Posterior cingulate gyrus (tissue), 11 donors: ENCODE data around the gene FTH1.
"Not testable (repeated sequence)": the region's sequence is repeated elsewhere in the genome, so short reads cannot be mapped to it uniquely, and the experiment has no call there.

Experiments used
- DNase-seq, 10 donors: peaks; one replicate each; pipeline versions ENCODE4 v3.0.0 to v3.0.0-alpha.2; 2020 to 2021; ENCODE audit warnings: mixed read lengths in 3 of 10
- intact Hi-C: fragments of 100-400 bp; cut with DNase I; formaldehyde crosslinking; loops from one replicate; pipeline ENCODE4 v1.15.1; 2023

The FTH1 gene

DNA sequence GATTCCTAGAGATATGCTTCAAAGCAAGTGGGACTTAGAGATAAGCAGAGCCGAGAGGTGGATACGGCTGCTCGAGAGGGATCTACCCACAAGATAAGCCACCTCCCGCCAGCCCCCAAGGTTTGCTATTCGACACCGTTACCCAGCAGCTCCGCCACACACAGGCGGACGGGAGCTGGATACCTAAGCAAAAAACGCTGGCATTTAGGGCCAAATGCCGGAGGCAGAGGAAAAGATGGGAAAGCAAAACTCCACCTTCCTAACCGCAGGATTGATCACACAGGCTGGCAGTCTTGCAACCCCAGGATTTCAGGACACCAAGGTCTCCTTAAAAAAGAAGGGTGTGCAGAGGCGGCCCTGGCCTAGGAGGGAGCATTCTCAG, 709 bp downstream of the FTH1 start:
- DNase-seq, result peak in 2 of 10 donors; percentile 64 to 77
- intact Hi-C loops, result loop anchor here (2.0 kb wide), 1 partner anchor 18 kb away; no protein-coding TSS in a partner anchor

DNA sequence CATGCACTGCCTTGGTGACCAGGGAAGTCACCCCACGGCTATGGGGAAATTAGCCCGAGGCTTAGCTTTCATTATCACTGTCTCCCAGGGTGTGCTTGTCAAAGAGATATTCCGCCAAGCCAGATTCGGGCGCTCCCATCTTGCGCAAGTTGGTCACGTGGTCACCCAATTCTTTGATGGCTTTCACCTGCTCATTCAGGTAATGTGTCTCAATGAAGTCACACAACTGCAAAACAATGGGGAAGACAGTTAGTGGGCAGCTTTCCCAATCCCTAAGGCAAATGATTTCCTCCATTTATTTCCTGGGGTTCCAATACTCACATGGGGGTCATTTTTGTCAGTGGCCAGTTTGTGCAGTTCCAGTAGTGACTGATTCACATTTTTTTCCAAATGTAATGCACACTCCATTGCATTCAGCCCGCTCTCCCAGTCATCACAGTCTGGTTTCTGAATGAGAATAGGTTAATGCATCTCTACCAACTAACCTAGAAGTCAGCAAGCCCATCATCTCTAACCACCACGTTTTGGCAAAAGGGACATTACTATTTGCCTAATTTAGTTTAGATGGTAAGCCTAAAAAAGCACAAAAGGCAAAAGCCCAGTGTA, 2.7 kb downstream of the FTH1 start:
- DNase-seq, result peak in 2 of 10 donors; percentile 59 to 75
- intact Hi-C loops, result not testable (repeated sequence)

DNA sequence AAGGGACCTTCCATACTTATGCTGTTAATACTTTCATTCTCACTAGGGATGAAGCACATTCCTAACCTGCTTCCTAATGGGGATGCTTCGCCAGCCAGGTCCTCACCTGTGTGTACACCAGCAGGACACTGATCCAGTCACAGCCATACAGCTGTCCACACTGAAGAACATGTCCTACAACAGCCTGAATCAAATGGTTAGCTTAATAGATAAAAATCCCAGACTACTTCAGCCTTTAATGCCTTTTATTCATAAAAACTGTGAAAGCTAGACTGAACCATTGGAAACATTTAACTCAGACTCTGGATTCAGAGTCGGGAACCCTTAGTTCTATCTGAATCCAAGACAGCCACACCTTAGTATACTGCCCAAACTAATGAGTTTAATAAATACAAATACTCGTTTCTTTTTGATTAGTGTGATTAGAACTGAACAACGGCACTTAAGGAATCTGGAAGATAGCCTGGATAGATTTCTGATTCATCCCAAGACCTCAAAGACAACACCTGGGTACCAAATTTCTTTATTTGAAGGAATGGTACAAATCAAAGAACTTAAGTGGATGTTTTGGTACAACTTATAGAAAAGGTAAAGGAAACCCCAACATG, 3.3 kb downstream of the FTH1 start:
- intact Hi-C loops, result no loop called here
- peak in 1 of 10 donors; percentile 66 for DNase-seq

DNA sequence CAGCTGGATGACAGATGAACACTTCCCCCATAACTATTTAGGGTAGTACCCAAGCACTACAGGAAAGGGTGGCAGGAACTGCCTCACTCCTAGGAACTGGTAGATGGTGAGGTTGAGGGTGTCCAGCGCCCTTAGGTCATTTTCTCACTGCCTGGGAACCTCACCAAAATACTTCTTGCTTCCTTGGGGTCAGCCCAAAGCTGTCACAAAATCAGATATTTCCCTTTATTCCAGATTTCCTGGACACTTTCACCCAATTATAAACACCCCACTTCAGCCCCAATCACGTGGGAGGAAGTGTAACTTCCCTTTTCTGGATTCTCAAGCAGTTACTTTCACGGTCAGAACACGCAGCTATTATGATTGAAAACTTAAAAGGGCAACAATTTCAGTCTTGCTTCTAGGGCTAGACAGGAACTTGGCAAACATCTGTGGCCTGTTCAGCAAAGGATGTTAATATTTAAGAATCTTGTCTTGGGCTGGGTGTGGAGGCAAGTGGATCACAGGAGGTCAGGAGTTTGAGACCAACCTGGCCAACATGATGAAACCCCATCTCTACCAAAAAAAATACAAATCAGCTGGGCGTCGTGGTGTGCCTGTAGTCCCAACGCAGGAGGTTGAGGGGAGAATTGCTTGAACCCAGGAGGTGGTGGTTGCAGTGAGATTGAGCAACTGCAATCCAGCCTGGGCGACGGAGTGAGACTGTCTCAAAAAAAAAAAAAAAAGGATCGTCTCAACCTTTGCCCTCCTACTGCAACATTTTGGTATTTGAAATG, 4.0 kb downstream of the FTH1 start:
- intact Hi-C loops, result no loop called here
- DNase-seq, result peak in 1 of 10 donors; percentile 28

DNA sequence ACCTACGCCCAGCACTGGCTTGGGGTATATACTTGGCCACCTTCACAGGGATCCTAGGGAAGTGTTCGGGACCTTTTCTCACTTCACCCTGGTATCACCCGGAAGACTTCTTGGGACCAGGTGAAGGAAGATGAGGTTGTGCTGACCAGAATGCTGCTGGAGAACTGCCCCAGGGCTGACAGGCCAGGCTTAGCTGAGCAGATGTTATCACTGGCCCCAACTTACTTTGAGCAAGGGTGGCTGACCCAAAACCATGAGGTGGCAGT, 4.5 kb downstream of the FTH1 start:
- DNase-seq, result peak in 1 of 10 donors; percentile 12
- intact Hi-C loops, result no loop called here

DNA sequence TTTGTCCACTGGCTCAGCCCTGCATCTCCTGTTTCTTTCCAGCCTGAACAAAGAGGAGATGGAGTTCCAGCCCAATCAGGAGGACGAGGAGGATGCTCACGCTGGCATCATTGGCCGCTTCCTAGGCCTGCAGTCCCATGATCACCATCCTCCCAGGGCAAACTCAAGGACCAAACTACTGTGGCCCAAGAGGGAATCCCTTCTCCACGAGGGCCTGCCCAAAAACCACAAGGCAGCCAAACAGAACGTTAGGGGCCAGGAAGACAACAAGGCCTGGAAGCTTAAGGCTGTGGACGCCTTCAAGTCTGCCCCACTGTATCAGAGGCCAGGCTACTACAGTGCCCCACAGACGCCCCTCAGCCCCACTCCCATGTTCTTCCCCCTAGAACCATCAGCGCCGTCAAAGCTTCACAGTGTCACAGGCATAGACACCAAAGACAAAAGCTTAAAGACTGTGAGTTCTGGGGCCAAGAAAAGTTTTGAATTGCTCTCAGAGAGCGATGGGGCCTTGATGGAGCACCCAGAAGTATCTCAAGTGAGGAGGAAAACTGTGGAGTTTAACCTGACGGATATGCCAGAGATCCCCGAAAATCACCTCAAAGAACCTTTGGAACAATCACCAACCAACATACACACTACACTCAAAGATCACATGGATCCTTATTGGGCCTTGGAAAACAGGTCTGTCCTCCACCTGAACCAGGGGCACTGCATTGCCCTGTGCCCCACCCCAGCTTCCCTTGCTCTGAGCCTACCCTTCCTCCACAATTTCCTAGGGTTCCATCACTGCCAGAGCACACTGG, 5.0 kb downstream of the FTH1 start:
- intact Hi-C loops, result no loop called here

DNA sequence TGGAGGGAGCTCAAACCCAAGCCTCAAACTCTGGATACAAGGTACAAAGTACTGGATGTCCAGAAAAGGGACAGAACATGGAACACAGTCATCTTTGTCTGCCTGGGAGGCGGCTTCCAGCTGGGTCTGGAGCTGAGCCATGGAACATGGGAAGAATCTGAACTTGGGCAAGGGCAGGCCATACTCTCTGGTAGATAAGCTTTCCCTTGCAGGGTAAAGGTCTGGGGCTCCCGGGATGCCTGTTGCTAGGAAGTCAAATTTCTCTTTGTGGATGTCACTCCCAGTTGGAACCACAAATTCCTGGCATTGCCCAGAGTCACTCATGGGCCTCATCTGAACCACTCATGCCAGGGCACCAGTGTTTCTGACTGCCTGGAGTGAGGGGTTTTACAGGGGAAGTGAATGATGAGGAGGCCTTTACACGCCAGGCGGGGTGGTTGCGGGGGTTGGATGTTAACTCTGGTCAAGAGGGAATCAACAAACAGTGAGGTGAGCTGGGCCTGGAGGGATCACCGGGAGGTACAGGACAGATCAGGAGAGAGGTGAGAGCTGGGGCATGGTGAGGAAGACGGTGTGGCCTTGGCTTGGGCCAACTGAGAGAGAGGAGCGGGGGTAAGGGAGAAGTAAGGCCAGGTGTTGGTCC, 5.7 kb downstream of the FTH1 start:
- intact Hi-C loops, result no loop called here
- peak in 8 of 10 donors; percentile 48 to 96 (median 71) for DNase-seq

More for the DNA sequence above, 5.0 kb downstream of the FTH1 start:
- DNase-seq, result peak in 2 of 10 donors; percentile 41 to 67

DNA sequence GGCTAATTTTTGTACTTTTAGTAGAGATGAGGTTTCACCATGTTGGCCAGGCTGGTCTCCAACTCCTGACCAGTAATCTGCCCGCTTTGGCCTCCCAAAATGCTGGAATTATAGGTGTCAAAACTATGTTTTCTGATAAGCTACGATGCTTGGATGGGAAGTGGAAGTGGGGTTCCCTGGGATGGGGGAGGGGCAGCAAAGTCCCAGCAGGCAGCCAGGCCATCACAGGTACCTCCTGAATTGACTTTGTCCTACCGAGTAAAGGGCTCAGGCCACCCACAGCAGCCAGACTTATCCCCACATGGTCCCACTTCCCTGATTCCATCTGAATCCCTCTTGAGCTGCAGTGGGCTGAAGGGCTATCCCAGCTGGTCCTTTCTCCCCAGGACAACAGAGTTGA, 6.9 kb downstream of the FTH1 start:
- DNase-seq, result peak in 1 of 10 donors; percentile 47
- intact Hi-C loops, result no loop called here

DNA sequence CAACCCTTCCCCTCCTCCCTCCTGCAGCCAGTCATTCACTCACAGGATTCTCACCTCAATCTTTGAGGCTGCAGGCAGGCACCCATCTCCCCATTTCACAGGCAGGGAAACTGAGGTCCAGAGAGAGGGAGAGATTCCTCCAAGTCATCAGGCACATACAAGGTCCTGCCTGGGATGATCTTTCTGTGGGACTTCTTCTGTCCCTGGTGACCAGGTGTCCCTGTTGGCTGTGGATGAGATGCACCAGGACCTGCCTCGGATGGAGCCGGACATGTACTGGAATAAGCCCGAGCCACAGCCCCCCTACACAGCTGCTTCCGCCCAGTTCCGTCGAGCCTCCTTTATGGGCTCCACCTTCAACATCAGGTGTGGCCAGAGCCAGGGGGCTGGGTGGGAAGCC, 7.8 kb downstream of the FTH1 start:
- intact Hi-C loops, result no loop called here
- peak in 1 of 10 donors; percentile 57 for DNase-seq

DNA sequence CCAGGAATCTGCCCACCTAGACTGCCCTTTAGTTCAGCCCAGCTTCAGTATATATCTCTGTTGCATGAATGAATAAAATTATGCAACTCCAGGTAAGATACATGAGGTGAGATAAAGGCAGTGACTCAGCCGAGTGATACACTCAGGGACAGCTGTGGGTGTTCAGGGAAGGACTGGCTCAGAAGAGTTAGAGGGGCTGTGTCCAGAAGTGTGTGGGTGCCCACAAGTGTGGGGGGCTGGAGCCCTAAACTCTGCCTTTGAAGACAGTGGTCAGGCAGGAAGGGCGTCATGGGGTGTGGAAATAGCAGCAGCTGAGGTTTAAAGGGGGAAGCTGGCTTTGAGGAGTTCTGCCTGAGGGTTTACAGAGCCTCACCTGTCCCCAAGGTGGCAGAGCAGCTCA, 8.3 kb downstream of the FTH1 start:
- intact Hi-C loops, result no loop called here
- no peak for DNase-seq

DNA sequence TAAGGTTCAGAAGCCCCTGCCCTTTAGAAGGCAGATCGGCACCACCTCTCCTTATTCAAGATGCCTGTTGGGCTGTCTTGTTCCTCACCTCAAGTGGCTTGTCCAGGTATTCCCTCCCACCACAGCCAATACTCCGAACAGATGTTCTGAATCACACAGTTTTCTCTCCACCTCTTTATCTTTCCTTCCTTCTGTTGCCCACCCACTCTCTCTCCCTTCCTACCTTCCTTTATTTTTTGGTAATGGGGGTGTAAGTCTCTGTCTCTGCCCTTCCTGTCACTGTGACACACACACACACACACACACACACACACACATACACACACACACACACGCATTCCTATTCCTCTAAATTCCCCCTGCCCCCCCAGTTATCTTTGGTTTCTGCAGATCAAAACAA, 8.8 kb downstream of the FTH1 start:
- intact Hi-C loops, result no loop called here
- DNase-seq, result no peak

DNA sequence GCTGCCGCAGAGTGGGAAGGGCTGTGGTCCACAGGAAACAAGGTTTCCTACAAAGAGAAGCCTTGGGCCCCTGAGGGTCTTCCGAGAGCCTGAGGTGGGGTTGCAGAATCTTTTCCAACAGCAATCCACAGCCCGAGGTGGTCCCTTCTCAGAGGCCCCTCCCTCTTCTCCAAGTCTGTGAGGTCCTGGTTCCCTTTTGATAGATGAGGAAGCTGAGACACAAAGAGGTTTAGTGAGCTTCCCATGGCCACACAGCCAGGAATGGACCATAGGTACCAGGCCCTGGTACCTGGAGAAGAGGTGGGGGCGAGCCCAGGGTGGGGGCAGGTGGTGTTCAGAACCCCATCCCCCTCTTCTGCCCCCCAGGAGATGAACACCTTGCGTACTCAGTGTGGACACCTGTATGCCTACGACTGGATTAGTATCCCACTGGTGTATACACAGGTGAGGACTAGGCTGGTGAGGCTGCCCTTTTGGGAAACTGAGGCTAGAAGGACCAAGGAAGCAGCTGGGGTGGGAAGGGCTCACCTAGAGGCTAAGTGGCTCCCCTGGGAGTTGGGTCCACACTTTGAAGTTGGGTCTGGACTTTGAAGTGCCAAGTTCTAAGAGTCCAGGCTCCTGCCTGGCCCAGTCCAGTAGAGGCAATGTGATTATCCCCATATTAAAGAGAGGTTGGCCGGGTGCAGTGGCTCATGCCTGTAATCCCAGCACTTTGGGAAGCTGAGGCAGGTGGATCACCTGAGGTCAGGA, 10.2 kb downstream of the FTH1 start:
- intact Hi-C loops, result no loop called here
- no peak for DNase-seq

DNA sequence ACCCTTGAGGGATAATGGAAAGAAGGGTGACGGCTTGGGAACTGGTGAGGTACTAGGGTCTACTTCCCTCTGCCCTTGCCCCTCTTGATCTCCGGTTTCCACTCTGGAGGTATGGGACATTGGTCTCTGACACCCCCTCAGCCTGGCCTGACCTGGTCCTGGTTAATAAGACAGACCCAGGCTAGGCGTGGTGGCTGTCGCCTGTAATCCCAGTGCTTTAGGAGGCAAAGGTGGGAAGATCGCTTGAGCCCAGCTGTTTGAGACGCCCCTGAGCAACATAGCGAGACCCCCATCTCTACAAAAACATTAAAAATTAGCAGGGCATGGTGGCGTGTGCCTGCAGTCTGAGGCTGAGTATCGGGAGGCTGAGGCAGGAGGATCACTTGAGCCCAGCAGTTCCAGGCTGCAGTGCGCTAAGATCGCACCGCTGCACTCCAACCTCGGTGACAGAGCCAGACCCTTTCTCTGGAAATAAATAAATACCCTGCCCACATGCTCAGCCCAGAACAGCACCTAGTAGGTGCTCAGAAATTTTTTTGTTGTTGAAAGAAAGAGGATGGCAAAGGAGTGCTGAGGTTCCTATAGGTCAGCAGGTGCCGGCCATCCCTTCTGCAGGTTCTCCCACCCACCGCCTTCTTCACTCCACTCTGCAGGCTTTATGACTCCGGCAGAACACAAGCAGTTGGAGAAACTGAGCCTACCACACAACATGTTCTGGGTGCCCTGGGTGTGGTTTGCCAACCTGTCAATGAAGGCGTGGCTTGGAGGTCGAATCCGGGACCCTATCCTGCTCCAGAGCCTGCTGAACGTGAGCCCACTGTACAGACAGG, 11.0 kb downstream of the FTH1 start:
- intact Hi-C loops, result no loop called here
- DNase-seq, result no peak

DNA sequence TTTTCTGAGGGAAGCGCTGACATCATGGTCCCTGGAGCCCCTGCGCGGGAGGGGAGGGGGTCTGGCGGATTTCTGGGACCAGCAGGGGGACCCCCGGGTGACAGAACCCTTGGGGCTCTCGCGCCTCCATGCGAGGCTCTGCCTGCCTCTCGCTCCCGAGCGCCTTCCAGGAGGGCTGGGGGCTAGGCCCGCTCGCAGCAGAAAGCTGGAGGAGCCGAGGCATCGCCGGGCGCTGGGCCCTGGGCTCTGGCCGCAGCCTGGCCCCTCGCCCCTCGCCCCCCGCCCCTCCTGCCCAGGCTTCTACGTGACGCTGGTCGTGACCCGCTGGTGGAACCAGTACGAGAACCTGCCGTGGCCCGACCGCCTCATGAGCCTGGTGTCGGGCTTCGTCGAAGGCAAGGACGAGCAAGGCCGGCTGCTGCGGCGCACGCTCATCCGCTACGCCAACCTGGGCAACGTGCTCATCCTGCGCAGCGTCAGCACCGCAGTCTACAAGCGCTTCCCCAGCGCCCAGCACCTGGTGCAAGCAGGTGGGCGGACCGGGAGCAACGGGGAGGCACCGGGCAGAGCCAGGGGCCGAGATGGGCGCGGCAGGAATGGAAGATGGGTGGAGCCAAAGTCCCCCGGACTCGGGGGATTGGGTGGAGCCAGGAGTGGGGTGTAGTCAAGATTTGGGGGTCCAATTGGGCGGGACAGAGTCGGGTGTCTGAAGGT, 11.9 kb downstream of the FTH1 start:
- intact Hi-C loops, result no loop called here
- DNase-seq, result peak in 2 of 10 donors; percentile 77 to 82

DNA sequence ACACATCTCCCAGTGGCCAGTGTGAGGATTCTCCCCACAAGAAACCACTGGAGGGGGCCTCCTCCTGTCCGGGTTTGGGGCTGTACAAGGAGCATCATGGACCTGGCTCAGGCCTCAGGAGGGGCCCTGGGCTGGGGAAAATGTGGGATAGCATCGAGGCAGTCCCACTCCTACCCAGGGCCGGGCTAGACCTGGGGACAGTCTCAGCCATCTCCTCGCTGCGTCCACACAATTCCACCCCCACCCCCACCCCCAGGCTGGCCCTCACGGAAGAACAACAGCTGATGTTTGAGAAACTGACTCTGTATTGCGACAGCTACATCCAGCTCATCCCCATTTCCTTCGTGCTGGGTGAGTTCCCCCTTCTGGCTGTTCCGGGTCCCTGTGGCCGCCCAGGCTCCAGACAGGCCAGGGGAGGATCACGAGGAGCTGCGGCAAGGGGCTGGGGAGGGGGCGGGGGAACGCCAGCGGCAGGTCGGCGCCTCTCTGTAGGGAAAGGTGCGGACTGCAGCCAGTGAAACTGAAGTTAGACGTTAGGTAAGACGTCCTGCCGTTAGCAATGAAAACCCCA, 12.5 kb downstream of the FTH1 start:
- peak in 3 of 10 donors; percentile 48 to 85 (median 79) for DNase-seq
- intact Hi-C loops, result no loop called here

DNA sequence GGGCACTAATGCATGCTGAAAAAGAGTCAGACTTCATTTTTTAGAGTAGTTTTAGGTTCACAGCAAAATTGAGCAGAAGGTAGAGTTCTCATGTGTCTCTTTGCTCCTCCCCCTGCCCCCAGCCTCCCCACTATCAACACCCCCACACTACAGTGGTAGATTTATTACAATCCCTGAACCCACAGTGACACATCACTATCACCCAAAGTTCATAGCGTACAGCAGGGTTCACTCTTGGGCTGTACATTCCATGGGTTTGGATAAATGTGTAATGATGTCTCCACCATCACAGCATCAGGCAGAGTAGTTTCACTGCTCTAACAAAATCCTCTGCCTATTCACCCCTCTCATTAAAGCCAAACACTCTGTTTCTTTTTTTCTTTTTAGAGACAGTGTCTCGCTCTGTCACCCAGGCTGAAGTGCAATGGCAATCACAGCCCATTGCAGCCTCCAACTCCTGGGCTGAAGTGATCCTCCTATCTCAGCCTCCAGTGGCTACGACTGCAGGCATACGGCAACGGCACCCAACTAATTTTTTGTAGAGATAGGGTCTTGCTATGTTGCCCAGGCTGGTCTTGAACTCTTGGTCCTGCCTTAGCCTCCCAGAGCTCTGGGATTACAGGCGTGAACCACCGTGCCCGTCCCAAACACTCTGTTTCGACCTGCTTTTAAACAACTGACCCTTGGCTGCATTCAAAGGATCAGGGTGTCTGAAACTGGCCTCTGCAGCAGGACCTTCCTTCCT, 13.2 kb downstream of the FTH1 start:
- DNase-seq, result no peak
- intact Hi-C loops, result no loop called here

DNA sequence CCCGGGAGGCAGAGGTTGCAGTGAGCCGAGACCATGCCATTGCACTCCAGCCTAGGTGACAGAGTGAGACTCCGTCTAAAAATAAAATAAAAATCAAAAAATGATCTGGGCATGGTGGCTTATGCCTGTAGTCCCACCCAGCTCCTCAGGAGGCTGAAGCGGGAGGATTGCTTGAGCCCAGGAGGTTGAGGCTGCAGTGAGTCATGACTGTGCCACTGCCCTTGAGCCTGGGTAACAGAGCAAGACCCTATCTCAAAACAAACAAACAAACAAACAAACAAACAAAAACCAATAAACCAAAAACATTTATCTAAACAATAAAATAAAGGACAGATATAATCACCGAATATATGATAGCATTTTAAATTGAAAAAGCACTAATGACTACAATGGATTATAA, 13.8 kb downstream of the FTH1 start:
- intact Hi-C loops, DNase-seq: not testable (repeated sequence)
